K562 (cell line): ENCODE data around the gene UBN2. TPM values are rescaled to one million over a fixed set of nuclear protein-coding genes. Genes with fewer than 3 reads are reported as not detected.

ENCODE experiments used
- CEBPZ ChIP-seq: fragments of 150-350 bp; IDR thresholded peaks from 2 replicates; pipeline ENCODE4 v1.6.1; 2014; ENCODE audit warnings: low read depth, mild to moderate bottlenecking, low read length, borderline replicate concordance
- CREB1 ChIP-seq, 2 experiments: sonication (generic) in 1 of 2; formaldehyde crosslinking in 1 of 2; IDR thresholded peaks; 2 replicates each; pipeline versions ENCODE4 v1.6.1 to v1.8.0; 2012 to 2022; ENCODE audit warnings: inconsistent platforms in 1 of 2, mild to moderate bottlenecking in 1 of 2, missing genetic modification reagents in 1 of 2, moderate library complexity in 1 of 2
- GATAD2B ChIP-seq: fragments of 450-650 bp; IDR thresholded peaks from 2 replicates; pipeline ENCODE4 v1.6.1; 2017; ENCODE audit warnings: mild to moderate bottlenecking, borderline replicate concordance
- HNRNPK ChIP-seq: fragments of 200-400 bp; formaldehyde crosslinking; IDR thresholded peaks from one replicate; pipeline ENCODE4 v1.6.1; 2018; ENCODE audit warnings: mild to moderate bottlenecking, low read depth, low read length; ENCODE audit not compliant: poor library complexity, severe bottlenecking
- KLF1 ChIP-seq: fragments of 450-650 bp; IDR thresholded peaks from 2 replicates; pipeline ENCODE4 v1.6.1; 2016; ENCODE audit warnings: missing genetic modification characterization, missing compliant biosample characterization
- NCOA2 ChIP-seq, 2 experiments: fragments of 450-650 bp; IDR thresholded peaks; 2 replicates each; pipeline ENCODE4 v1.6.1; 2018; ENCODE audit warnings: mild to moderate bottlenecking in 2 of 2, moderate library complexity in 1 of 2; ENCODE audit not compliant: partially characterized antibody in 2 of 2
- NELFE ChIP-seq: IDR thresholded peaks from 2 replicates; pipeline ENCODE4 v1.6.1; 2011; ENCODE audit warnings: mild to moderate bottlenecking; ENCODE audit not compliant: insufficient read depth, insufficient read length
- NFRKB ChIP-seq: fragments of 450-650 bp; IDR thresholded peaks from 2 replicates; pipeline ENCODE4 v1.6.1; 2016; ENCODE audit warnings: low read depth
- NR2C1 ChIP-seq, 2 experiments: fragments of 450-650 bp; IDR thresholded peaks; 2 replicates each; pipeline ENCODE4 v1.6.1; 2017; ENCODE audit warnings: mild to moderate bottlenecking in 2 of 2, antibody characterized with exemption in 1 of 2, inconsistent platforms in 1 of 2, missing compliant biosample characterization in 1 of 2, missing genetic modification characterization in 1 of 2
- POLR2G ChIP-seq: fragments of 200-400 bp; formaldehyde crosslinking; IDR thresholded peaks from 2 replicates; pipeline ENCODE4 v1.6.1; 2017; ENCODE audit warnings: low read depth, mild to moderate bottlenecking, antibody characterized with exemption, low read length, moderate library complexity
- PRPF4 ChIP-seq: fragments of 200-400 bp; formaldehyde crosslinking; IDR thresholded peaks from one replicate; pipeline ENCODE4 v1.6.1; 2017; ENCODE audit warnings: low read length, low read depth, mild to moderate bottlenecking; ENCODE audit not compliant: insufficient read depth, poor library complexity, severe bottlenecking
- PTRF ChIP-seq: fragments of 450-650 bp; IDR thresholded peaks from 2 replicates; pipeline ENCODE4 v1.6.1; 2016; ENCODE audit warnings: mild to moderate bottlenecking, missing genetic modification characterization, missing compliant biosample characterization
- RCOR1 ChIP-seq, 2 experiments: IDR thresholded peaks; 2 replicates each; pipeline ENCODE4 v1.6.1; 2012; ENCODE audit warnings: low read depth in 2 of 2, low read length in 2 of 2, borderline replicate concordance in 1 of 2, improper control_type of control experiment in 1 of 2
- RUNX1 ChIP-seq: sonication (generic); IDR thresholded peaks from 2 replicates; pipeline ENCODE4 v1.6.1; 2016; ENCODE audit warnings: antibody characterized with exemption, low read depth
- SIX5 ChIP-seq, 2 experiments: IDR thresholded peaks; 2 replicates each; pipeline ENCODE4 v1.6.1; 2011; ENCODE audit warnings: low read length in 2 of 2, borderline replicate concordance in 1 of 2, low read depth in 1 of 2, mild to moderate bottlenecking in 1 of 2, moderate library complexity in 1 of 2; ENCODE audit not compliant: insufficient read depth in 1 of 2
- TEAD2 ChIP-seq: fragments of 450-650 bp; IDR thresholded peaks from 2 replicates; pipeline ENCODE4 v1.6.1; 2016; ENCODE audit warnings: missing genetic modification characterization, control low read depth, missing compliant biosample characterization
- ZFP30 ChIP-seq: fragments of 250-450 bp; sonication (Bioruptor Pico); IDR thresholded peaks from 2 replicates; pipeline ENCODE4 v1.8.0; 2022; ENCODE audit warnings: moderate library complexity, mild to moderate bottlenecking, inconsistent platforms, borderline replicate concordance
- ZFP36 ChIP-seq: fragments of 150-350 bp; IDR thresholded peaks from 2 replicates; pipeline ENCODE4 v1.6.1; 2018; ENCODE audit warnings: low read length, low read depth; ENCODE audit not compliant: partially characterized antibody
- ZNF3 ChIP-seq: fragments of 250-450 bp; sonication (Bioruptor Pico); IDR thresholded peaks from 2 replicates; pipeline ENCODE4 v1.5.0; 2021; ENCODE audit warnings: mild to moderate bottlenecking, moderate library complexity
- ZSCAN29 ChIP-seq: fragments of 450-650 bp; IDR thresholded peaks from 2 replicates; pipeline ENCODE4 v1.6.1; 2017
- polyA plus RNA-seq, 8 experiments: library from polyadenylated mRNA; depleted of rRNA in 4 of 8; stranded (reverse) in 5 of 8; unstranded in 3 of 8; fragments of >200 nt; fragmentation: Nextera tagmentation in 2 of 8; fragmentation: Illumina TruSeq in 1 of 8; extraction: Ambion mirVana in 2 of 8; extraction: Trizol in 1 of 8; gene quantifications; 2 replicates each; pipeline versions ENCODE4 v1.2.1 to v1.2.3, GENCODE V29; 2011 to 2014; ENCODE audit warnings: inconsistent platforms in 1 of 8, missing spikeins in 1 of 8
- total RNA-seq, 7 experiments: library from RNA; depleted of rRNA in 6 of 7; stranded (reverse); fragments of >200 nt in 6 of 7; fragmentation: Illumina TruSeq in 2 of 7; extraction: Trizol in 2 of 7; gene quantifications; 2 replicates each; pipeline versions ENCODE4 v1.2.1 to v1.2.3, GENCODE V29; 2011 to 2021; ENCODE audit warnings: low replicate concordance in 1 of 7
- TF ChIP-seq, protein P1 (sequence below): IDR thresholded peaks from 2 replicates; pipeline ENCODE4 v1.6.1; 2012; ENCODE audit warnings: low read depth, low read length, improper control_type of control experiment, borderline replicate concordance

UBN2 gene
- total and polyA plus RNA-seq, 9 of the 15 experiments (the other 6 are each of a cell fraction or from before 2014, with no cell fraction given), result 1.2 to 19.5 (median 9.9) TPM

DNA sequence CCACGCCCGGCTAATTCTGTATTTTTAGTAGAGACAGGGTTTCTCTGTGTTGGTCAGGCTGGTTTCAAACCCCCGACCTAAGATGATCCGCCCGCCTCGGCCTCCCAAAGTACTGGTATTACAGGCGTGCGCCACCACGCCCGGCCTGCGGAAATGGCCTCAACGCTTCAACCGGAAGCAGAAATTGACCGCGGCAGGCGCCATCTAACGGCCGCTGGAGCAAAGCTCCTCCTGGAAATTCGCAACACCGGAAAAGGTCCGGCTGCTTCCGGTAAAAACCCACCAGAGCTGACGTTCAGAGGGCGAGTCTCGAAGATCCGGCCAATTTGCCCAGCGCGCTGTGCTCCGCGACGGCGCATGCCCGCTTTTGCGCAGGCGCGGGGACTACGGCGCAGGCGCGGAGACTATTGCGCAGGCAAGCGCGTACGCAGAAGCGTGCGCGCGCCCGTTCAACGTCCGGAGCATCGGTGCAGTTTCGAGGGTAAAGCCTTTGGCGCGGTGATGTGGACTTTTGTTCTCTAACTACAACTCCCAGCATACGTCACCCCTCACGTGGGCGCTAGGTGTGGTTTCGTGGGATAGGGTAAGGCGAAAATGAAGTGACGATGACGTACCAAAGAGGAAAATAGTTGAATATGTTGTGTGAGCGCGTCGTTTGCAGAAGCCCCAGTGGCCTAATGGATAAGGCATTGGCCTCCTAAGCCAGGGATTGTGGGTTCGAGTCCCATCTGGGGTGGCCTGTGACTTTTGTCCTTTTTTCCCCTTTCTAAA, 109.2 kb downstream of the UBN2 start (continued):
- TF ChIP-seq, protein P1, sequence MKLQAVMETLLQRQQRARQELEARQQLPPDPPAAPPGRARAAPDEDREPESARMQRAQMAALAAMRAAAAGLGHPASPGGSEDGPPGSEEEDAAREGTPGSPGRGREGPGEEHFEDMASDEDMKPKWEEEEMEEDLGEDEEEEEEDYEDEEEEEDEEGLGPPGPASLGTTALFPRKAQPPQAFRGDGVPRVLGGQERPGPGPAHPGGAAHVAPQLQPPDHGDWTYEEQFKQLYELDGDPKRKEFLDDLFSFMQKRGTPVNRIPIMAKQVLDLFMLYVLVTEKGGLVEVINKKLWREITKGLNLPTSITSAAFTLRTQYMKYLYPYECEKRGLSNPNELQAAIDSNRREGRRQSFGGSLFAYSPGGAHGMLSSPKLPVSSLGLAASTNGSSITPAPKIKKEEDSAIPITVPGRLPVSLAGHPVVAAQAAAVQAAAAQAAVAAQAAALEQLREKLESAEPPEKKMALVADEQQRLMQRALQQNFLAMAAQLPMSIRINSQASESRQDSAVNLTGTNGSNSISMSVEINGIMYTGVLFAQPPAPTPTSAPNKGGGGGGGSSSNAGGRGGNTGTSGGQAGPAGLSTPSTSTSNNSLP, result peak; percentile 63; the same call in 1 of the 2 replicates
- peak; percentile 94 for TF ChIP-seq KLF1
- no peak for TF ChIP-seq ZNF3 (CRISPR knock-in tag)
- peak; percentile 48 for TF ChIP-seq ZFP36
- TF ChIP-seq GATAD2B, result peak; percentile 82; the same call in 1 of the 2 replicates
- no peak for TF ChIP-seq CEBPZ
- no peak for TF ChIP-seq PTRF
- TF ChIP-seq NCOA2 (IDR thresholded peaks at IDR 0.05; ENCODE audit: partially characterized antibody in 2 of 2), result no peak
- peak; percentile 83 for TF ChIP-seq POLR2G
- no peak for TF ChIP-seq NELFE
- no peak for TF ChIP-seq ZFP30 (CRISPR knock-in tag)
- TF ChIP-seq NR2C1 (IDR thresholded peaks at IDR 0.05), result peak; percentile 98
- TF ChIP-seq NR2C1 (tag; IDR thresholded peaks at IDR 0.05), result peak; percentile 99
- peak; percentile 71; the same call in 1 of the 2 replicates for TF ChIP-seq RUNX1
- peak; percentile 95 for TF ChIP-seq CREB1 (IDR thresholded peaks at IDR 0.05)
- peak; percentile 97 for TF ChIP-seq CREB1 (CRISPR knock-in tag; IDR thresholded peaks at IDR 0.05)
- peak; percentile 74 to 95; a peak in 3 of 4 replicates for TF ChIP-seq RCOR1 (IDR thresholded peaks at IDR 0.05; ENCODE audit: borderline replicate concordance in 1 of 2, low read depth in 2 of 2, low read length in 2 of 2)
- peak; percentile 50 for TF ChIP-seq PRPF4
- TF ChIP-seq ZSCAN29, result 0 out of 2 replicates have a peak, but pooled peaks have one; percentile 68
- peak; percentile 42; the same call in 1 of the 2 replicates for TF ChIP-seq TEAD2
- TF ChIP-seq HNRNPK, result no peak
- TF ChIP-seq NFRKB, result peak; percentile 45
- TF ChIP-seq SIX5 (IDR thresholded peaks at IDR 0.05; ENCODE audit: borderline replicate concordance in 1 of 2, insufficient read depth in 1 of 2, low read depth in 1 of 2, low read length in 2 of 2), result peak; percentile 70 to 71
